ENCODE data around the gene THBS1. TPM values are rescaled to one million over a fixed set of nuclear protein-coding genes. Genes with fewer than 3 reads are reported as not detected.

Gene THBS1
- total and polyA plus RNA-seq, 2 donors from 2014 or later = 26.4 to 377 TPM

- FAIRE-seq = no peak
Measured at GRCh38 chr15:39553947-39554693, 26.8 kb upstream of the THBS1 start.

GRCh38 chr15:39554746-39555387 lies 26.0 kb upstream of the THBS1 start:
- Histone ChIP-seq H3K27me3 (ENCODE audit: control insufficient read depth, insufficient read depth, low read length) (no peaks in the 10 kb centered on the region), H3K4me1 (ENCODE audit: control insufficient read depth in 2 of 3, insufficient read depth in 2 of 3, low read depth in 1 of 3, low read length in 3 of 3) (no peaks in the 10 kb centered on the region), H3K9me3 (ENCODE audit: control insufficient read depth in 2 of 3, insufficient read depth in 1 of 3, low read length in 3 of 3) (no peaks in the 10 kb centered on the region), H3K9ac (ENCODE audit: low read length in 3 of 3) (no peak overlapping the region), H3K27ac (ENCODE audit: low read depth in 2 of 2, low read length in 2 of 2) (no peak overlapping the region), H3K36me3 (ENCODE audit: control insufficient read depth in 2 of 3, insufficient read depth in 3 of 3, low read length in 3 of 3) (no peaks in the 10 kb centered on the region), H3K4me3 (ENCODE audit: low read length in 3 of 3) (no peak overlapping the region)
- intact Hi-C loops (cut with DNase I) = no loop called here
- DNase-seq (no peak), FAIRE-seq (no peak)
- no peak for TF ChIP-seq CTCF (IDR thresholded peaks at IDR 0.05; ENCODE audit: borderline replicate concordance, extremely low read depth, insufficient read depth)

More at GRCh38 chr15:39553947-39554693, 26.8 kb upstream of the THBS1 start:
- Histone ChIP-seq H3K9ac (ENCODE audit: low read length in 3 of 3) (no peak overlapping the region), H3K27me3 (ENCODE audit: control insufficient read depth, insufficient read depth, low read length) (no peaks in the 10 kb centered on the region), H3K4me1 (ENCODE audit: control insufficient read depth in 2 of 3, insufficient read depth in 2 of 3, low read depth in 1 of 3, low read length in 3 of 3) (no peaks in the 10 kb centered on the region), H3K27ac (ENCODE audit: low read depth in 2 of 2, low read length in 2 of 2) (no peak overlapping the region), H3K9me3 (ENCODE audit: control insufficient read depth in 2 of 3, insufficient read depth in 1 of 3, low read length in 3 of 3) (no peaks in the 10 kb centered on the region), H3K36me3 (ENCODE audit: control insufficient read depth in 2 of 3, insufficient read depth in 3 of 3, low read length in 3 of 3) (no peaks in the 10 kb centered on the region), H3K4me3 (ENCODE audit: low read length in 3 of 3) (no peak overlapping the region)
- peak in 1 of 5 donors; percentile 40 for DNase-seq
- TF ChIP-seq CTCF (IDR thresholded peaks at IDR 0.05; ENCODE audit: borderline replicate concordance, extremely low read depth, insufficient read depth) = no peak
- intact Hi-C loops (cut with DNase I) = no loop called here

GRCh38 chr15:39555885-39556284 lies 25.0 kb upstream of the THBS1 start:
- no peak overlapping the region for H3K27ac ChIP-seq (ENCODE audit: low read depth in 2 of 2, low read length in 2 of 2)
- DNase-seq (no peak), FAIRE-seq (no peak)
- no peaks in the 10 kb centered on the region for H3K9me3 ChIP-seq (ENCODE audit: control insufficient read depth in 2 of 3, insufficient read depth in 1 of 3, low read length in 3 of 3)
- no peaks in the 10 kb centered on the region for H3K27me3 ChIP-seq (ENCODE audit: control insufficient read depth, insufficient read depth, low read length)
- intact Hi-C loops (cut with DNase I) = no loop called here
- no peak overlapping the region for H3K4me3 ChIP-seq (ENCODE audit: low read length in 3 of 3)
- H3K4me1 ChIP-seq (ENCODE audit: control insufficient read depth in 2 of 3, insufficient read depth in 2 of 3, low read depth in 1 of 3, low read length in 3 of 3) = no peaks in the 10 kb centered on the region
- H3K9ac ChIP-seq (ENCODE audit: low read length in 3 of 3) = no peak overlapping the region
- H3K36me3 ChIP-seq (ENCODE audit: control insufficient read depth in 2 of 3, insufficient read depth in 3 of 3, low read length in 3 of 3) = no peaks in the 10 kb centered on the region
- no peak for TF ChIP-seq CTCF (IDR thresholded peaks at IDR 0.05; ENCODE audit: borderline replicate concordance, extremely low read depth, insufficient read depth)

All from kidney (tissue), 14 donors.